ENCODE data around the gene CYP17A1. TPM values are rescaled to one million over a fixed set of nuclear protein-coding genes. Genes with fewer than 3 reads are reported as not detected.
"Not testable (repeated sequence)": the region's sequence is repeated elsewhere in the genome, so short reads cannot be mapped to it uniquely, and the experiment has no call there.

Gene CYP17A1
- total and polyA plus RNA-seq, 10 of the 15 experiments (the other 5 are each of a cell fraction or from before 2014, with no cell fraction given): 2.1 TPM; not detected in 9

DNA sequence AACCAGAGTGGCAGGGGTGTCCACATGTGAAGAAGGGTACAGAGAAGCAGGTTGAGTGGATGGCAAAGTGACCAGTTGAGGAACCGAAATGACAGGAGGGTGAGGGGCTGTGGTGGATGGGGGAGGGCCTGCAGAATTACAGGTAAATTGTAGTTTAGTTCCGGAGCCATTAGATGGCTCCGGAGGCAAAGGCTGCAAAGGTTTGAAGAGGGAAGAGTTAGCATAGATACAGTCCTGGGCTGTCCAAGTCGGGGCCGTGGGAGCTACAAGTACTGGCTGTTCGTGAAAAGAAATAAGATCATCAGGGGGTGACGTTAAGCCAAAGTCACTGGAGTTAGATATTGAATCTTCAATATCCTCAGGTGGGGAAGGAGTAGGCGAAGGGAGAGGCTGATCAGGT lies 5.9 kb upstream of the CYP17A1 start:
- 23% methylated on average over 8 of the region's 8 CpGs for WGBS (ENCODE audit: insufficient coverage, insufficient replicate concordance, low lambda C conversion rate, missing lambda C conversion rate)
- intact Hi-C loops (cut with micrococcal nuclease; ENCODE audit: unreplicated experiment); in situ Hi-C loops (cut with MboI): not testable (repeated sequence)

DNA sequence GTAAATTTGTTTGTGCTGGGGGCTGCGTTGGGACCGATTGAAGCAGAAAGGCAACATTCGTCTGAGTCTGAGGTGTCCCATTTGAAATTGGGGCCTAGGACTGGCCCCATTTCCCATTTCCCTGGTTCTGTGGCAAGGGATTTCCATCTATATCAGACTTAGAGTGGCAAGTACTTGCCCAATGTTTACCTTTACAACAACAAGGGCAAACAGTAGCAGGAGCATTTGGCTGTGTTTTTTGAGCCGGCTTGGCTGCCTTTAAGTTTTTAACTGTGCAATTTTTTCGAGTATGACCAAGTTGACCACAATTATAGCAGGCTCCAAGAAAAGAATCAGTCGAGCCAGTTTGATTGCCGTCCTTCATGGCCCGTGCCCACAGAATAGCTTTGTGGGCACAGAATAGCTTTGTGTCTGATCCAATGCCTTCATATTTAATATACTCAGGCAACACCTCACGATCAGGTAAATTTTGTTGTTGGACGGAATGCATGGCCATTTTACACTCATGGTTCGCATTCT lies 4.7 kb upstream of the CYP17A1 start:
- Histone ChIP-seq H3K4me3 (no peak overlapping the region), H3K27me3 (replicated peaks in 1 of 2; ENCODE audit: control insufficient read depth in 2 of 2, insufficient read depth in 2 of 2, low read length in 1 of 2) (no peaks in the 10 kb centered on the region), H3K9me3 (replicated peaks; ENCODE audit: control insufficient read depth, insufficient read depth, low read length) (no peaks in the 10 kb centered on the region; the same call in 2 of the 3 replicates), H3K9ac (ENCODE audit: control insufficient read depth, insufficient read depth, low read length) (no peak overlapping the region), H3K27ac (ENCODE audit: control insufficient read depth, insufficient read depth) (no peak overlapping the region), H3K79me2 (ENCODE audit: control insufficient read depth, insufficient read depth, low read length) (no peaks in the 10 kb centered on the region), H3K4me1 (ENCODE audit: control insufficient read depth, insufficient read depth, low read length) (no peaks in the 10 kb centered on the region), H2AFZ (ENCODE audit: control insufficient read depth, low read depth, low read length) (no peak overlapping the region), H4K20me1 (ENCODE audit: control insufficient read depth, insufficient read depth) (no peaks in the 10 kb centered on the region), H3K4me2 (ENCODE audit: control insufficient read depth, insufficient read depth) (no peak overlapping the region), H3K36me3 (ENCODE audit: control insufficient read depth in 2 of 2, insufficient read depth in 2 of 2, low read length in 1 of 2) (no peaks in the 10 kb centered on the region)
- intact Hi-C loops (cut with micrococcal nuclease; ENCODE audit: unreplicated experiment) (no loop called here), in situ Hi-C loops (cut with MboI) (no loop called here)
- ChIA-PET CTCF (interaction anchor here (1.0 to 1.4 kb wide), 2 partner anchors 8 to 60 kb away, joined by 3 to 5 read pairs; no protein-coding TSS in a partner anchor), RAD21 (ENCODE audit: unreplicated experiment) (interaction anchor here (2.0 kb wide), 1 partner anchor 60 kb away, joined by 6 read pairs; no protein-coding TSS in a partner anchor), POLR2A (interaction anchor here (0.7 kb wide), 1 partner anchor 22 kb away, joined by 3 read pairs; no protein-coding TSS in a partner anchor), SMC1A (ENCODE audit: uncharacterized antibody, unreplicated experiment) (no interaction called here)
- DNase-seq (ENCODE audit: low read depth, low spot score): no peak
- BruUV-seq (replicated peaks): no TSS peak
- ATAC-seq: no peak
- WGBS (ENCODE audit: insufficient coverage, insufficient replicate concordance, low lambda C conversion rate, missing lambda C conversion rate): 37% methylated on average over 11 of the region's 11 CpGs
- no peak for FAIRE-seq
- no peak for TF ChIP-seq CBX3 (IDR thresholded peaks at IDR 0.05; ENCODE audit: borderline replicate concordance, low read depth)
- TF ChIP-seq, protein P1, sequence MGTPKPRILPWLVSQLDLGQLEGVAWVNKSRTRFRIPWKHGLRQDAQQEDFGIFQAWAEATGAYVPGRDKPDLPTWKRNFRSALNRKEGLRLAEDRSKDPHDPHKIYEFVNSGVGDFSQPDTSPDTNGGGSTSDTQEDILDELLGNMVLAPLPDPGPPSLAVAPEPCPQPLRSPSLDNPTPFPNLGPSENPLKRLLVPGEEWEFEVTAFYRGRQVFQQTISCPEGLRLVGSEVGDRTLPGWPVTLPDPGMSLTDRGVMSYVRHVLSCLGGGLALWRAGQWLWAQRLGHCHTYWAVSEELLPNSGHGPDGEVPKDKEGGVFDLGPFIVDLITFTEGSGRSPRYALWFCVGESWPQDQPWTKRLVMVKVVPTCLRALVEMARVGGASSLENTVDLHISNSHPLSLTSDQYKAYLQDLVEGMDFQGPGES (IDR thresholded peaks at IDR 0.05): no peak
- no peak for TF ChIP-seq BHLHE40 (IDR thresholded peaks at IDR 0.05; ENCODE audit: borderline replicate concordance in 1 of 2, low read depth in 2 of 2, low read length in 1 of 2)
- TF ChIP-seq CHD2 (IDR thresholded peaks at IDR 0.05; ENCODE audit: borderline replicate concordance, low read depth, low read length): no peak
- TF ChIP-seq, protein P2, sequence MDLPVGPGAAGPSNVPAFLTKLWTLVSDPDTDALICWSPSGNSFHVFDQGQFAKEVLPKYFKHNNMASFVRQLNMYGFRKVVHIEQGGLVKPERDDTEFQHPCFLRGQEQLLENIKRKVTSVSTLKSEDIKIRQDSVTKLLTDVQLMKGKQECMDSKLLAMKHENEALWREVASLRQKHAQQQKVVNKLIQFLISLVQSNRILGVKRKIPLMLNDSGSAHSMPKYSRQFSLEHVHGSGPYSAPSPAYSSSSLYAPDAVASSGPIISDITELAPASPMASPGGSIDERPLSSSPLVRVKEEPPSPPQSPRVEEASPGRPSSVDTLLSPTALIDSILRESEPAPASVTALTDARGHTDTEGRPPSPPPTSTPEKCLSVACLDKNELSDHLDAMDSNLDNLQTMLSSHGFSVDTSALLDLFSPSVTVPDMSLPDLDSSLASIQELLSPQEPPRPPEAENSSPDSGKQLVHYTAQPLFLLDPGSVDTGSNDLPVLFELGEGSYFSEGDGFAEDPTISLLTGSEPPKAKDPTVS (IDR thresholded peaks at IDR 0.05; ENCODE audit: low read depth, low read length): no peak
- TF ChIP-seq RUNX3 (IDR thresholded peaks at IDR 0.05; ENCODE audit: low read length): no peak
- no peak for TF ChIP-seq ZZZ3 (IDR thresholded peaks at IDR 0.05; ENCODE audit: control insufficient read depth, insufficient read length, low read depth)
- TF ChIP-seq HDGF (IDR thresholded peaks at IDR 0.05): no peak
- TF ChIP-seq SREBF2 (IDR thresholded peaks at IDR 0.05; ENCODE audit: low read length): no peak
- no peak for TF ChIP-seq KLF5 (IDR thresholded peaks at IDR 0.05; ENCODE audit: partially characterized antibody)
- TF ChIP-seq, protein P3, sequence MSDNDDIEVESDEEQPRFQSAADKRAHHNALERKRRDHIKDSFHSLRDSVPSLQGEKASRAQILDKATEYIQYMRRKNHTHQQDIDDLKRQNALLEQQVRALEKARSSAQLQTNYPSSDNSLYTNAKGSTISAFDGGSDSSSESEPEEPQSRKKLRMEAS (IDR thresholded peaks at IDR 0.05; ENCODE audit: low read depth, low read length): no peak
- TF ChIP-seq DPF2 (IDR thresholded peaks at IDR 0.05): no peak
- TF ChIP-seq ATF7 (IDR thresholded peaks at IDR 0.05; ENCODE audit: low read depth): no peak
- no peak for TF ChIP-seq WRNIP1 (IDR thresholded peaks at IDR 0.05; ENCODE audit: borderline replicate concordance, low read depth, low read length)
- TF ChIP-seq FOXM1 (IDR thresholded peaks at IDR 0.05; ENCODE audit: low read depth, low read length): no peak
- TF ChIP-seq SUZ12 (IDR thresholded peaks at IDR 0.05; ENCODE audit: unreplicated experiment): no peak

More for the DNA sequence above, 5.9 kb upstream of the CYP17A1 start:
- H3K4me2 ChIP-seq (ENCODE audit: control insufficient read depth, insufficient read depth); H3K9ac ChIP-seq (ENCODE audit: control insufficient read depth, insufficient read depth, low read length); POLR2A ChIA-PET; H3K4me1 ChIP-seq (ENCODE audit: control insufficient read depth, insufficient read depth, low read length); SMC1A ChIA-PET (ENCODE audit: uncharacterized antibody, unreplicated experiment); H3K9me3 ChIP-seq (replicated peaks; ENCODE audit: control insufficient read depth, insufficient read depth, low read length); H3K36me3 ChIP-seq (ENCODE audit: control insufficient read depth in 2 of 2, insufficient read depth in 2 of 2, low read length in 1 of 2); H2AFZ ChIP-seq (ENCODE audit: control insufficient read depth, low read depth, low read length); H3K27me3 ChIP-seq (replicated peaks in 1 of 2; ENCODE audit: control insufficient read depth in 2 of 2, insufficient read depth in 2 of 2, low read length in 1 of 2); H3K79me2 ChIP-seq (ENCODE audit: control insufficient read depth, insufficient read depth, low read length); DNase-seq (ENCODE audit: low read depth, low spot score); H3K27ac ChIP-seq (ENCODE audit: control insufficient read depth, insufficient read depth); H4K20me1 ChIP-seq (ENCODE audit: control insufficient read depth, insufficient read depth); H3K4me3 ChIP-seq; CTCF ChIA-PET; ATAC-seq; BruUV-seq (replicated peaks); FAIRE-seq: not testable (repeated sequence)
- RAD21 ChIA-PET (ENCODE audit: unreplicated experiment): interaction anchor here (2.0 kb wide), 1 partner anchor 59 kb away, joined by 6 read pairs; no protein-coding TSS in a partner anchor

Data from GM12878 (cell line).